GM10266 (cell line): ENCODE data around the gene GEMIN2.
"Not testable (repeated sequence)": the region's sequence is repeated elsewhere in the genome, so short reads cannot be mapped to it uniquely, and the experiment has no call there.

Experiments used
- DNase-seq: peaks from one replicate; pipeline ENCODE4 v3.0.0; 2012; ENCODE audit errors: extremely low spot score
- TF ChIP-seq, protein P1 (sequence below): IDR thresholded peaks from 2 replicates; pipeline ENCODE4 v1.5.1; 2012; ENCODE audit warnings: mild to moderate bottlenecking, low read depth; ENCODE audit not compliant: control insufficient read depth, insufficient read depth; ENCODE audit errors: missing control alignments

Gene GEMIN2

DNA sequence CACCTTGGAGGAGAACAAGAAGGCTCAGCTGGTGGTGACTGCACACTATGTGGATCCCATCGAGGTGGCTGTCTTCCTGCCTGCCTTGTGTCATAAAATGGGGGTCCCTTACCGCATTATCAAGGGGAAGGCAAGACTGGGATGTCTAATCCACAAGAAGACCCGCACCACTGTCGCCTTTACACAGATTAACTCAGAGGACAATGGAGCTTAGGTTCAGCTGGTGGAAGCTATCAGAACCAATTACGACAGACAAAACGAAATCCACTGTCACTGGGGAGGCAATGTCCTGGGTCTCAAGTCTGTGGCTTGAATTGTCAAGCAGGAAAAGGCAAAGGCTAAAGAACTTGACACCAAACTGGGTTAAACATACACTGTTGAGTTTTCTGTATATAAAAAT lies 43.4 kb downstream of the GEMIN2 start:
- TF ChIP-seq, protein P1, sequence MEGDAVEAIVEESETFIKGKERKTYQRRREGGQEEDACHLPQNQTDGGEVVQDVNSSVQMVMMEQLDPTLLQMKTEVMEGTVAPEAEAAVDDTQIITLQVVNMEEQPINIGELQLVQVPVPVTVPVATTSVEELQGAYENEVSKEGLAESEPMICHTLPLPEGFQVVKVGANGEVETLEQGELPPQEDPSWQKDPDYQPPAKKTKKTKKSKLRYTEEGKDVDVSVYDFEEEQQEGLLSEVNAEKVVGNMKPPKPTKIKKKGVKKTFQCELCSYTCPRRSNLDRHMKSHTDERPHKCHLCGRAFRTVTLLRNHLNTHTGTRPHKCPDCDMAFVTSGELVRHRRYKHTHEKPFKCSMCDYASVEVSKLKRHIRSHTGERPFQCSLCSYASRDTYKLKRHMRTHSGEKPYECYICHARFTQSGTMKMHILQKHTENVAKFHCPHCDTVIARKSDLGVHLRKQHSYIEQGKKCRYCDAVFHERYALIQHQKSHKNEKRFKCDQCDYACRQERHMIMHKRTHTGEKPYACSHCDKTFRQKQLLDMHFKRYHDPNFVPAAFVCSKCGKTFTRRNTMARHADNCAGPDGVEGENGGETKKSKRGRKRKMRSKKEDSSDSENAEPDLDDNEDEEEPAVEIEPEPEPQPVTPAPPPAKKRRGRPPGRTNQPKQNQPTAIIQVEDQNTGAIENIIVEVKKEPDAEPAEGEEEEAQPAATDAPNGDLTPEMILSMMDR = no peak
- no peak for DNase-seq

DNA sequence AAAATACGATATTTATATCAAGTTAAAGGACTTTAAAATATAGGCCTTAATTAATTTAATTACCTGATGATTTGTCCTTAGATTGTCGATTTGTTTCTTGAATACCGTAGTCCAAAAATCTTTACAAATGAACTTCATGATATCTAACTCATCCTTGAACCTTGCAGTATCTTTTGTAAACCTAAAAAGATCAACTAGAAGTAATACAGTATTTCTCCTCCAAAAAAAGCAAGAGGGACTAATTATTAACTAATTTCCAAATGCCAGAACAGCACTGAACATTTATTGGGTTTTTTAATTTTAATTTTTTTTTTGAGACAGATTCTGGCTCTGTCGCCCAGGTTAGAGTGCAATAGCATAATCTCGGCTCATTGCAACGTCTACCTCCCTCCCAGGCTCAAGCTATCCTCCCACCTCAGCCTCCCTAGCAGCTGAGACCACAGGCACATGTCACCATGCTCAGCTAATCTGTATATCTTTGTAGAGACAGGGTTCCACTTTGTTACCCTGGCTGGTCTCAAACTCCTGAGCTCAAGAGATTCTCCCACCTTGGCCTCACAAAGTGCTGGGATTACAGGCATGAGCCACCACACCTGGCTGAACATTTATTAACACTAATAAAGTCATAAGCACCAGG lies 44.2 kb downstream of the GEMIN2 start:
- TF ChIP-seq, protein P1 = no peak
- no peak for DNase-seq

DNA sequence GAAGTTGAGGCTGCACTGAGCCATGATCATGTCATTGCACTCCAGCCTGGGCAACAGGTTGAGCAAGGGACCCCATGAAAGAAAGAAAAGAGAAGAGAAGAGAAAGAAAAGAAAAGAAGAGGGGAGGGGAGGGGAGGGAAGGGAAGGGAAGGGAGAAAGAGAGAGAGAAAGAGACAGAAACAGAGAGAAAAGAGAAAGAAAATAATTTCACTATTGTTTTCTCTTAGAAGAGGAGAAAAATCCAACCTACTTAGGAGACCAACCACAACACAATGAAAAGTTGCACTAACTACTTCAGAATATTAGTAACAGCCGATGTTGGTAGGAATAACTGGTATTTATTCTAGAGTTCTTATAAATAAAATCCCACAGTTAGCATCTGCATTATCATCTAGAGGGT lies 46.4 kb downstream of the GEMIN2 start:
- DNase-seq = no peak
- TF ChIP-seq, protein P1 = no peak

DNA sequence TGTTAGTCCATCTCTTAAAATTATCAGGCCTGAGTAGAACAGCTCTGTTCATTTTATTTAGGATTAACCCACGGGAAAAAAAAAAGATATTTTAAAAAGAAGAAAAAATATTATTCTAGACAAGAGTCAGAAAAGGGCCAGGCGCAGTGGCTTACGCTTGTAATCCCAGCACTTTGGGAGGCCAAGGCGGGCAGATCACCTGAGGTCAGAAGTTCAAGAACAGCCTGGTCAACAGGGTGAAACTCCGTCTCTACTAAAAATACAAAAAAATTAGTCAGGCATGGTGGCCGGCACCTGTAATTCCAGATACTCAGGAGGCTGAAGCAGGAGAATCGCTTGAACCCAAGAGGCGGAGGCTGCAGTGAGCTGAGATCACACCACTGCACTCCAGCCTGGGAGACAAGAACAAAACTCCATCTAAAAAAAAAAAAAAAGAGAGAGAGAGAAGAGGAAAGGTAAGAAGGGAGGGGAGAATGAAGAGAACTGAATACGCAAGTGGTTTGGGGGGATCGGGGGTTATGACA lies 53.7 kb downstream of the GEMIN2 start:
- DNase-seq = not testable (repeated sequence)

DNA sequence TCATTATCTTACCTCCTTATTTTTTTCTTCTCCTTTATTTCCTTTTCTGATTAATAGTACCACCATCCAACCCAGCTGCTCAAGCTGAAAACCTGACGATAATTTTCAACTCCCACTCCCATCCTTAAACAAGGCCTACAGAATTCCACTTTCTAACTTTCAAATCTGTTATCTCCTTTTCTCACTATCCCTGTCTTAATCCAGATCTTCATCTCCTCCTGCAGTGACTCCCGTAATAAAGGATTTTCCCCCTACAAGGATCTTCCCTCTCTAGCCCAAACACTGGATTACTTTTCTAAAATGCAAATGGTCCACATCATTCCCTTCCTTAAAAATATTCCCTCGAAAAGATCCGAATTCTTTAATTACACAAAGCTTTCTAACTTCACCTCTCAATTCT lies 54.5 kb downstream of the GEMIN2 start:
- TF ChIP-seq, protein P1 = no peak
- no peak for DNase-seq

DNA sequence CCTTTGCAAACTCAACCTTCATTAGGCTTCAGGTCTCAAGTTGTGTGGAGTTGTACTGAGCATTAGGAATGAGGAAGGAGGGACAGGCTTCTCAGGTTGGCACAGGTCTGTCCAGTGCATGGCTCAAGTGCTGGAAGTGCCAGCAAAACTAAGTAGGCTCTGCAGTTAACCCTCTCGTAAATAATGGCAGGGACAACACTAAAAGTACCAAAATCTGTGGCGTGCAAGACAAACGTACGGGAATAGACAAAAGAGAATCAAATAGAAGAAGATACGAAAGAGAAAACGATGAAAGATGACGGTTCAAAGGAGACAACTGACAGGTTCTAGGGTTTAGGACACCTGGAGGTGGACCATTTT lies 55.4 kb downstream of the GEMIN2 start:
- TF ChIP-seq, protein P1 = no peak
- no peak for DNase-seq

DNA sequence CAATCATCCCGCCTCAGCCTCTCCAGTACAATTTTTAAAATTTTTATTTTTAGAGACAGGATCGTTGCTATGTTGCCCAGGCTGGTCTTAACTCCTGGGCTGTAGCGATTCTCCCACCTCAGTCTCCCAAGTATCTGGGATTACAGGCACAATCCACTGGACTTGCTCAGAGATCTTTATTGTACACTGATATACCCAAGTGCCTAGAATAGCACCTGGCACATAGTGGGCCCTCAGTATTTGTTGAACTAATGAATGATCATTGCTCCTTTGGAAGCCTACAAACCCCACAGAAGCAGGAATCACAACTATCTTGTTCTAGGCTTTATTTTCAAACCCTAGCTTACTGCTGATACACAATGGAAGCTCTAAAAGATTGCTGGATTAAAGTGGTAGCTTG lies 59.1 kb downstream of the GEMIN2 start:
- no peak for DNase-seq
- TF ChIP-seq, protein P1 = no peak
